Breast epithelium (tissue), 4 donors: Measurements from ENCODE around the gene EIF2B2. TPM values are rescaled to one million over a fixed set of nuclear protein-coding genes. Genes with fewer than 3 reads are reported as not detected.

Experiments
- DNase-seq, 2 donors: peaks; one replicate each; pipeline ENCODE4 v3.0.0-alpha.2; 2019; ENCODE audit warnings: low spot score in 2 of 2
- H3K27ac ChIP-seq, 2 donors: fragments of 200-600 bp; sonication (generic) in 1 of 2; one replicate each; pipeline ENCODE4 v1.5.1; 2016 to 2019; ENCODE audit warnings: mild to moderate bottlenecking in 1 of 2
- H3K27me3 ChIP-seq, 2 donors: fragments of 200-600 bp; sonication (generic) in 1 of 2; one replicate each; pipeline versions ENCODE4 v1.5.1 to v1.6.0; 2017 to 2019; ENCODE audit warnings: control low read depth in 1 of 2, mild to moderate bottlenecking in 1 of 2
- H3K36me3 ChIP-seq: fragments of 200-600 bp; one replicate; pipeline ENCODE4 v1.5.1; 2019
- H3K4me1 ChIP-seq, 2 donors: fragments of 200-600 bp; sonication (generic); one replicate each; pipeline ENCODE4 v1.5.1; 2016 to 2019; ENCODE audit warnings: control low read depth in 1 of 2
- H3K4me3 ChIP-seq, 3 donors: fragments of 200-600 bp; sonication (generic); 1 replicate in 2 of 3; 2 replicates in 1 of 3; pipeline ENCODE4 v1.5.1; 2016 to 2019; ENCODE audit warnings: mild to moderate bottlenecking in 3 of 3, moderate library complexity in 2 of 3
- H3K9me3 ChIP-seq, 2 donors: fragments of 200-600 bp; sonication (generic) in 1 of 2; one replicate each; pipeline ENCODE4 v1.5.1; 2016 to 2019; ENCODE audit warnings: control low read depth in 1 of 2
- POLR2A ChIP-seq: fragments of 450-650 bp; IDR thresholded peaks from one replicate; pipeline ENCODE4 v1.6.1; 2016; ENCODE audit warnings: antibody characterized with exemption, mild to moderate bottlenecking, moderate library complexity
- POLR2AphosphoS5 ChIP-seq, 3 donors: sonication (generic); formaldehyde crosslinking; IDR thresholded peaks; one replicate each; pipeline ENCODE4 v1.6.1; 2017; ENCODE audit warnings: antibody characterized with exemption in 3 of 3
- intact Hi-C: fragments of 100-400 bp; cut with DNase I; formaldehyde crosslinking; loops from one replicate; pipeline ENCODE4 v1.15.1; 2023; ENCODE audit warnings: low total_unique reads
- total RNA-seq, 3 donors: library from RNA; depleted of rRNA; stranded (reverse); fragments of >200 nt; gene quantifications; one replicate each; pipeline ENCODE4 v1.1.0, GENCODE V29; 2016
- TF ChIP-seq, protein P1 (sequence below), 3 donors: fragments of 450-650 bp; IDR thresholded peaks; one replicate each; pipeline ENCODE4 v1.5.1; 2016 to 2017; ENCODE audit warnings: antibody characterized with exemption in 3 of 3, mild to moderate bottlenecking in 3 of 3, moderate library complexity in 3 of 3

Gene EIF2B2
- total RNA-seq, 3 donors from 2014 or later, result 31.8 to 40.3 (median 36.0) TPM

GRCh38 chr14:75001261-75001660 lies 1.5 kb upstream of the EIF2B2 start:
- no peak overlapping the region for H3K4me3 ChIP-seq
- TF ChIP-seq POLR2A (no peak), POLR2AphosphoS5 (IDR thresholded peaks at IDR 0.05) (no peak)
- TF ChIP-seq, protein P1, sequence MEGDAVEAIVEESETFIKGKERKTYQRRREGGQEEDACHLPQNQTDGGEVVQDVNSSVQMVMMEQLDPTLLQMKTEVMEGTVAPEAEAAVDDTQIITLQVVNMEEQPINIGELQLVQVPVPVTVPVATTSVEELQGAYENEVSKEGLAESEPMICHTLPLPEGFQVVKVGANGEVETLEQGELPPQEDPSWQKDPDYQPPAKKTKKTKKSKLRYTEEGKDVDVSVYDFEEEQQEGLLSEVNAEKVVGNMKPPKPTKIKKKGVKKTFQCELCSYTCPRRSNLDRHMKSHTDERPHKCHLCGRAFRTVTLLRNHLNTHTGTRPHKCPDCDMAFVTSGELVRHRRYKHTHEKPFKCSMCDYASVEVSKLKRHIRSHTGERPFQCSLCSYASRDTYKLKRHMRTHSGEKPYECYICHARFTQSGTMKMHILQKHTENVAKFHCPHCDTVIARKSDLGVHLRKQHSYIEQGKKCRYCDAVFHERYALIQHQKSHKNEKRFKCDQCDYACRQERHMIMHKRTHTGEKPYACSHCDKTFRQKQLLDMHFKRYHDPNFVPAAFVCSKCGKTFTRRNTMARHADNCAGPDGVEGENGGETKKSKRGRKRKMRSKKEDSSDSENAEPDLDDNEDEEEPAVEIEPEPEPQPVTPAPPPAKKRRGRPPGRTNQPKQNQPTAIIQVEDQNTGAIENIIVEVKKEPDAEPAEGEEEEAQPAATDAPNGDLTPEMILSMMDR (IDR thresholded peaks at IDR 0.05), result no peak
- intact Hi-C loops, result no loop called here

DNA sequence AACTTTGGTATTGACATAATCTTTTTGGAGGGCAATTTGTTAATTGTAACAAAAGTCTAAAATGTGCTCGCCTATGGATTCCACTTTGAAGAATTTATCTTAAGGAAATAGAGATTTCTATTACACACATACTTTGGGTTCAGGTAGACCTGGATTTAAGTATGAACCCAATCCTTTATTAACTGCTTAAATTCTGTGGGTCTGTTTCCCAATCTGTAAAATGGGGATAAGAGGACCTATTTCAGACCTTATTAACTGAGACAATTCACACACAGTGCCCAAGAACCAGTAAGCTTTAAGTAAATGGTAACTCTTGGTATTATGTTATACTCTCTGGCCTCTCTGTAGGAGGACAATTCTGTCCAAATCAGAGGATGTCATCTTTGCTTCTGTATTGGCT lies 822 bp upstream of the EIF2B2 start:
- Histone ChIP-seq H3K4me1 (no peaks in the 10 kb centered on the region), H3K27ac (peak overlapping the region; percentile 89 to 97), H3K4me3 (peak overlapping the region; percentile 83 to 93 (median 87)), H3K27me3 (no peaks in the 10 kb centered on the region), H3K9me3 (no peaks in the 10 kb centered on the region), H3K36me3 (no peaks in the 10 kb centered on the region)
- TF ChIP-seq POLR2AphosphoS5 (IDR thresholded peaks at IDR 0.05) (no peak), POLR2A (no peak)
- intact Hi-C loops, result no loop called here
- DNase-seq, result no peak

More at GRCh38 chr14:75001261-75001660, 1.5 kb upstream of the EIF2B2 start:
- Histone ChIP-seq H3K27ac (no peak overlapping the region), H3K27me3 (no peaks in the 10 kb centered on the region), H3K36me3 (no peaks in the 10 kb centered on the region), H3K9me3 (no peaks in the 10 kb centered on the region), H3K4me1 (no peaks in the 10 kb centered on the region)
- DNase-seq, result no peak

GRCh38 chr14:75003250-75004027 lies 718 bp downstream of the EIF2B2 start:
- H3K4me1 ChIP-seq, result no peaks in the 10 kb centered on the region
- no peak for TF ChIP-seq POLR2AphosphoS5 (IDR thresholded peaks at IDR 0.05)
- TF ChIP-seq POLR2A, result no peak
- TF ChIP-seq, protein P1 (IDR thresholded peaks at IDR 0.05), result no peak
- peak overlapping the region; percentile 83 to 93 (median 87) for H3K4me3 ChIP-seq
- intact Hi-C loops, result no loop called here
- no peaks in the 10 kb centered on the region for H3K36me3 ChIP-seq
- no peaks in the 10 kb centered on the region for H3K27me3 ChIP-seq
- H3K9me3 ChIP-seq, result no peaks in the 10 kb centered on the region
- no peak for DNase-seq
- H3K27ac ChIP-seq, result peak overlapping the region; percentile 89 to 97

- Histone ChIP-seq H3K4me1 (no peaks in the 10 kb centered on the region), H3K27me3 (no peaks in the 10 kb centered on the region), H3K9me3 (no peaks in the 10 kb centered on the region), H3K36me3 (no peaks in the 10 kb centered on the region), H3K4me3 (no peak overlapping the region), H3K27ac (no peak overlapping the region)
- DNase-seq, result no peak
- TF ChIP-seq POLR2AphosphoS5 (IDR thresholded peaks at IDR 0.05), result no peak
- no peak for TF ChIP-seq POLR2A
- TF ChIP-seq, protein P1 (IDR thresholded peaks at IDR 0.05), result no peak
- intact Hi-C loops, result no loop called here
Observed at GRCh38 chr14:75005357-75005756, 2.6 kb downstream of the EIF2B2 start.

DNA sequence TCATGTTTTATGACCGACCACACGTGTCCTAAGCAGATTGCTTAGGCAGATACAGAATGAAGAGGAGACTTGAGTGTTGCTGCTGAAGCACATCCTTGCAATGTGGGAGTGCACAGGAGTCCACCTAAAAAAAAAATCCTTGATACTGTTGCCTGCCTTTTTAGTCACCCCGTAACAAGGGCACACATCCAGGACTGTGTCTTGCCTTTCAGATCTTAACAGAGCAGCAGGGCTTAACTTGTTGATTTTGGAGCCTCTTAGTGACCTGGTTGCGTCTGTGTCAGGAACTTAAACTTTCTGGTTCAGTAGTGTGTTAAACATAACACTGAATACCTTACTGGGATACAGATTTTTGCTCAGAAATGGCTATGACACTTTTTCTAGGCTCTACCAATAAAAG lies 6.5 kb downstream of the EIF2B2 start:
- intact Hi-C loops, result no loop called here
- no peak for DNase-seq
- Histone ChIP-seq H3K27ac (no peak overlapping the region), H3K36me3 (no peaks in the 10 kb centered on the region), H3K4me3 (no peak overlapping the region), H3K27me3 (no peaks in the 10 kb centered on the region), H3K9me3 (no peaks in the 10 kb centered on the region), H3K4me1 (no peaks in the 10 kb centered on the region)
- TF ChIP-seq, protein P1 (IDR thresholded peaks at IDR 0.05), result no peak
- no peak for TF ChIP-seq POLR2AphosphoS5 (IDR thresholded peaks at IDR 0.05)
- TF ChIP-seq POLR2A, result no peak
